ENCODE data around the gene TXLNB.

TXLNB gene

DNA sequence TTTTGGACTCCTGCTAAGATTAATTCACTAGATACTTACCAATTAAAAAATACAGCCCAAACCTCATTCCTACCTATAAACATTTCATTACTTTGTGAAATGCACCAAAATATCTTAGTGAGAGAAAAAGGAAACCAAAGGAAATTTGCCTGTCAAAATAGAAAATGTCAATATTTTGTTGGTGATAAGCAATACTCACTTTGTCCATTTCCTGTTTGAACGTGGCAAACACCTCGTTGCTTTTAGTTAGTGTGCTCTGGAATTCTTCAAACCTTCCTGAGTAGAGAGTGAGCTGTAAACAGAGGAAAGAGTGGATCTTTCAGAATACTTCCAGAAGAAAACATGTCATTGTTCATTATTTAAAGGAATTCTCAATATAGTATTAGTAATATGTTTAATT lies 44.2 kb downstream of the TXLNB start:
- no peak overlapping the region for H2BK5ac ChIP-seq (ENCODE audit: low read depth, low read length, poor library complexity, severe bottlenecking)
- no peaks in the 10 kb centered on the region for H3K27me3 ChIP-seq (ENCODE audit: control insufficient read depth in 1 of 2, insufficient read depth in 1 of 2, low read length in 2 of 2)
- H2BK120ac ChIP-seq (ENCODE audit: low read depth, low read length): no peak overlapping the region
- no peak overlapping the region for H3K4ac ChIP-seq (ENCODE audit: low read depth in 1 of 2, low read length in 2 of 2)
- no peak overlapping the region for H3K18ac ChIP-seq (ENCODE audit: low read depth in 1 of 2, low read length in 2 of 2)
- H3K36me3 ChIP-seq (ENCODE audit: control insufficient read depth in 1 of 2, insufficient read depth in 2 of 2, low read depth in 1 of 2, low read length in 2 of 2): no peaks in the 10 kb centered on the region
- no peak for DNase-seq
- no peak overlapping the region for H2BK12ac ChIP-seq (ENCODE audit: low read length in 2 of 2)
- H3K27ac ChIP-seq (ENCODE audit: low read length, poor library complexity, severe bottlenecking): no peak overlapping the region
- H4K8ac ChIP-seq (ENCODE audit: low read length): no peak overlapping the region
- no peaks in the 10 kb centered on the region for H3K79me1 ChIP-seq (replicated peaks; ENCODE audit: low read length, poor library complexity, severe bottlenecking)
- WGBS: 0% methylated on average over 2 of the region's 2 CpGs
- no peak overlapping the region for H2AK5ac ChIP-seq (ENCODE audit: low read length, severe bottlenecking)
- no peak overlapping the region for H3K9ac ChIP-seq (ENCODE audit: low read length)
- no peak overlapping the region for H2BK15ac ChIP-seq (ENCODE audit: low read depth, poor library complexity, severe bottlenecking)
- H3K23ac ChIP-seq (ENCODE audit: low read length in 2 of 2): no peak overlapping the region
- no peak overlapping the region for H3K4me3 ChIP-seq (ENCODE audit: insufficient read depth in 1 of 2, low read depth in 1 of 2, low read length in 2 of 2)
- no peaks in the 10 kb centered on the region for H3K9me3 ChIP-seq (ENCODE audit: control insufficient read depth, low read length)
- no peak overlapping the region for H3K14ac ChIP-seq (ENCODE audit: low read length in 2 of 2)
- H4K91ac ChIP-seq (ENCODE audit: low read length): no peak overlapping the region
- no peaks in the 10 kb centered on the region for H3K4me1 ChIP-seq (ENCODE audit: control insufficient read depth, insufficient read depth, low read depth, low read length)
- H3K4me2 ChIP-seq (ENCODE audit: low read length, poor library complexity, severe bottlenecking): no peak overlapping the region
- no peak overlapping the region for H2AFZ ChIP-seq (ENCODE audit: low read depth, low read length)

DNA sequence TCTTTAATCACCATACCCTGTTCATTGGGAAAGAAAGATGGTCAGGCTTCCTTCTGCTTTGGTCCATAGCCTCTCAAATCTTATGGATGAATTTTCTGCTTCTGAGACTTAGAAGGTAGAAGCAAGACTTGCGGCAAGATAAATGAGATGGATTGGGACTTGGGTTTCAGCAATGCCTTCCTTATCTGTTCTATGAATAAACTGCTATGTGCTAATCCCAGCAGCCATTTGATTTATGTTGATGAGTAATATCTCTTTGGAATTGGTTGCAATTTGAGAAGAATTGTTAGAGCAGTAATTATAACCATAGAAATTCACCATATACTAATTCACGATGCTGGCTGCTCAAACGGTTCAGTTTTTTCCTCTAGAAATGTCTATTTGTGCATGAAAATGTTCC lies 48.3 kb downstream of the TXLNB start:
- no peaks in the 10 kb centered on the region for H3K4me1 ChIP-seq (ENCODE audit: control insufficient read depth, insufficient read depth, low read depth, low read length)
- no peak overlapping the region for H2BK15ac ChIP-seq (ENCODE audit: low read depth, poor library complexity, severe bottlenecking)
- no peaks in the 10 kb centered on the region for H3K79me1 ChIP-seq (replicated peaks; ENCODE audit: low read length, poor library complexity, severe bottlenecking)
- no peak overlapping the region for H3K27ac ChIP-seq (ENCODE audit: low read length, poor library complexity, severe bottlenecking)
- no peak overlapping the region for H3K14ac ChIP-seq (ENCODE audit: low read length in 2 of 2)
- 94% methylated on average over 3 of the region's 3 CpGs for WGBS
- H3K9me3 ChIP-seq (ENCODE audit: control insufficient read depth, low read length): no peaks in the 10 kb centered on the region
- H3K23ac ChIP-seq (ENCODE audit: low read length in 2 of 2): no peak overlapping the region
- peak overlapping the region in 1 of 2 experiments; percentile 52 for H3K18ac ChIP-seq (ENCODE audit: low read depth in 1 of 2, low read length in 2 of 2)
- no peaks in the 10 kb centered on the region for H3K27me3 ChIP-seq (ENCODE audit: control insufficient read depth in 1 of 2, insufficient read depth in 1 of 2, low read length in 2 of 2)
- H2BK5ac ChIP-seq (ENCODE audit: low read depth, low read length, poor library complexity, severe bottlenecking): no peak overlapping the region
- no peaks in the 10 kb centered on the region for H3K36me3 ChIP-seq (ENCODE audit: control insufficient read depth in 1 of 2, insufficient read depth in 2 of 2, low read depth in 1 of 2, low read length in 2 of 2)
- no peak overlapping the region for H2BK12ac ChIP-seq (ENCODE audit: low read length in 2 of 2)
- H4K91ac ChIP-seq (ENCODE audit: low read length): no peak overlapping the region
- no peak overlapping the region for H3K9ac ChIP-seq (ENCODE audit: low read length)
- no peak overlapping the region for H3K4me2 ChIP-seq (ENCODE audit: low read length, poor library complexity, severe bottlenecking)
- no peak overlapping the region for H2AFZ ChIP-seq (ENCODE audit: low read depth, low read length)
- H3K4me3 ChIP-seq (ENCODE audit: insufficient read depth in 1 of 2, low read depth in 1 of 2, low read length in 2 of 2): no peak overlapping the region
- H2BK120ac ChIP-seq (ENCODE audit: low read depth, low read length): no peak overlapping the region
- no peak overlapping the region for H4K8ac ChIP-seq (ENCODE audit: low read length)
- H3K4ac ChIP-seq (ENCODE audit: low read depth in 1 of 2, low read length in 2 of 2): no peak overlapping the region
- H2AK5ac ChIP-seq (ENCODE audit: low read length, severe bottlenecking): no peak overlapping the region
- peak; percentile 69 for DNase-seq

DNA sequence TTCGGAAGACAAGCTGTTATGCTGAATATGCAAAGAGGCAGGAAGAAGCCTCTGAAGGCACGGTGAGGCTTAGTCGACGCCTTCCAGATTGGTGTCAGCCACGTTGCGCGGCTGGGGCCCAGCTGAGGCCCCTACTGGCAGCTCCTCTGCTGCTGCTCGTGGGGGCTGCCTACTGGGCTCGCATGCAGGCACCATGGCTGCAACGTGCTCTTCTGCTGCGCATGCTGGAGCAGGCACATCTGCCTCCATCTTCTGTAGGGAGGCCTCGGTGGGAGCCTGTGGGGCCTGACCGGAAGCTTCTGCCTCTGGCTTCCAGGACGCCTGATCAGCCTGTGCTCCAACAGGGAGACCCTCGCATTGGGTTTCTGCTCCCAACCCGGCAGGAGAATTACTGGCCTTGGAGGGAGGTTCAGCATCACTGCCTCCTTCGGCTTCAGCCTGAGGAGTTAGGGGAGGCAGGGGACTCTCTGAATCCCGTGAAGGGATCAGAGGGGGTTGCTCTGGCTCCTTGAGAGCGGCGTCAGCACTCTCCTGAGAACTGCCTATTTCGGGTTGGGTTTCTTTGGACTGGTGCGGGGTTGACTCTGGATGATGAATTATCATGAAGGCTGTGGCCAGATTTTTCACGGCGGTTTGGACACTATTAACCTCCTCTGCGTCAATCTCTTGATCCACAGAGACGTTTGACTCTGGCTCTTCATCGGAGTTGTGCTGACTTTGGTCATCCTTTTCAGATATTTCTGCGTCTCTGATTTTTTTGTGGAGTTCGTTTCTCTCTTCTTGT lies 49.1 kb downstream of the TXLNB start:
- H2BK5ac ChIP-seq (ENCODE audit: low read depth, low read length, poor library complexity, severe bottlenecking): no peak overlapping the region
- H3K36me3 ChIP-seq (ENCODE audit: control insufficient read depth in 1 of 2, insufficient read depth in 2 of 2, low read depth in 1 of 2, low read length in 2 of 2): no peaks in the 10 kb centered on the region
- H2BK15ac ChIP-seq (ENCODE audit: low read depth, poor library complexity, severe bottlenecking): no peak overlapping the region
- H4K91ac ChIP-seq (ENCODE audit: low read length): peak overlapping the region; percentile 36
- H4K8ac ChIP-seq (ENCODE audit: low read length): peak overlapping the region; percentile 62
- H3K4me2 ChIP-seq (ENCODE audit: low read length, poor library complexity, severe bottlenecking): no peak overlapping the region
- no peak overlapping the region for H3K14ac ChIP-seq (ENCODE audit: low read length in 2 of 2)
- H2AK5ac ChIP-seq (ENCODE audit: low read length, severe bottlenecking): no peak overlapping the region
- no peak overlapping the region for H2AFZ ChIP-seq (ENCODE audit: low read depth, low read length)
- no peak overlapping the region for H2BK120ac ChIP-seq (ENCODE audit: low read depth, low read length)
- H3K4me1 ChIP-seq (ENCODE audit: control insufficient read depth, insufficient read depth, low read depth, low read length): no peaks in the 10 kb centered on the region
- H3K4me3 ChIP-seq (ENCODE audit: insufficient read depth in 1 of 2, low read depth in 1 of 2, low read length in 2 of 2): no peak overlapping the region
- no peak for DNase-seq
- H3K18ac ChIP-seq (ENCODE audit: low read depth in 1 of 2, low read length in 2 of 2): peak overlapping the region; percentile 26 to 95
- WGBS: 95% methylated on average over 29 of the region's 29 CpGs
- H3K9me3 ChIP-seq (ENCODE audit: control insufficient read depth, low read length): no peaks in the 10 kb centered on the region
- no peak overlapping the region for H3K9ac ChIP-seq (ENCODE audit: low read length)
- H3K4ac ChIP-seq (ENCODE audit: low read depth in 1 of 2, low read length in 2 of 2): peak overlapping the region; percentile 15 to 32
- H2BK12ac ChIP-seq (ENCODE audit: low read length in 2 of 2): peak overlapping the region; percentile 49 to 79
- H3K23ac ChIP-seq (ENCODE audit: low read length in 2 of 2): no peak overlapping the region
- no peaks in the 10 kb centered on the region for H3K27me3 ChIP-seq (ENCODE audit: control insufficient read depth in 1 of 2, insufficient read depth in 1 of 2, low read length in 2 of 2)
- H3K27ac ChIP-seq (ENCODE audit: low read length, poor library complexity, severe bottlenecking): no peak overlapping the region
- H3K79me1 ChIP-seq (replicated peaks; ENCODE audit: low read length, poor library complexity, severe bottlenecking): no peaks in the 10 kb centered on the region

DNA sequence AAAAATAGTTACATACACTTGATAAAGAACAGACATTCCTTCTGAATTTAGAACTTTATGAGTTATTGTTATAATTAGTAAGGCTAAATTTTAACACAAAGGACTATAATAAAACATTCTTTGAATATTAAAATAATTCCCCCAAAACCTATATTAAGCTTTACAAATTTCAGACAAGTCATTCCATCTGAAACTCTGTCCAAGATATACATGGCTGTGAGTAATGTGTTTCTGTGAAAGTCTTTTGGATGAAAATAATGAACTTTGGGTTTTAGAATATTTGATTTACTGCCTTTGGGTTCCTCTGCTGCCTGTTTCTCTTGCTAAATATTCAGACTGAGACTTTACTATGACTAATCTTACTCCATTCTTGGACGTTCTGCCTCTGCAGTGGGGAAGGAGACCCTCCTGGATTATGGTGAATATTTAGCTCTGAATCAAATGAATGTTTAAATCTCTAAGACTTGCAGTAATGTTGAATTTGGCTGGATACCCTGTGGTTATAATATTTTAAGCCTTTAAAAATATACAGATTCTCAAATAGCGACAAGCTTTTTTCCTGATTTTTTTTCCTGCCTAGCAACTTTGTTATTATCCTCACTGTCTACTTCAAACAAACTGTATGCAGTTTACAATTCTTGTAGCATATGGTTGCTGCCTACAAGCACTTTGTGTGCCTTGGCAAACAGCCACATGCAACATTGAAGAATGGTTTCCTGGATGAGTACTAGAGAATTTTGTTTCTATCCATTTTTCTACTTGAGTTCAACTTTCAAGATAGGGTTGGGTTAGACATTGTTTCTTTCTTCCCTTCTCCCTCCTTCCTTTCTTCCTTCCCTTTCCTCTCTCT lies 51.4 kb downstream of the TXLNB start:
- Histone ChIP-seq H2BK15ac (ENCODE audit: low read depth, poor library complexity, severe bottlenecking) (no peak overlapping the region), H4K8ac (ENCODE audit: low read length) (no peak overlapping the region)
- 38% methylated on average over 2 of the region's 2 CpGs for WGBS

More for the DNA sequence above, 51.4 kb downstream of the TXLNB start:
- no peaks in the 10 kb centered on the region for H3K27me3 ChIP-seq (ENCODE audit: control insufficient read depth in 1 of 2, insufficient read depth in 1 of 2, low read length in 2 of 2)
- no peak overlapping the region for H2AFZ ChIP-seq (ENCODE audit: low read depth, low read length)
- no peak overlapping the region for H3K18ac ChIP-seq (ENCODE audit: low read depth in 1 of 2, low read length in 2 of 2)
- no peak overlapping the region for H2BK12ac ChIP-seq (ENCODE audit: low read length in 2 of 2)
- no peak overlapping the region for H3K4me2 ChIP-seq (ENCODE audit: low read length, poor library complexity, severe bottlenecking)
- no peak overlapping the region for H3K4me3 ChIP-seq (ENCODE audit: insufficient read depth in 1 of 2, low read depth in 1 of 2, low read length in 2 of 2)
- H3K14ac ChIP-seq (ENCODE audit: low read length in 2 of 2): no peak overlapping the region
- H3K4me1 ChIP-seq (ENCODE audit: control insufficient read depth, insufficient read depth, low read depth, low read length): no peaks in the 10 kb centered on the region
- no peak overlapping the region for H3K27ac ChIP-seq (ENCODE audit: low read length, poor library complexity, severe bottlenecking)
- H4K91ac ChIP-seq (ENCODE audit: low read length): no peak overlapping the region
- peak overlapping the region; percentile 10 for H3K9ac ChIP-seq (ENCODE audit: low read length)
- H3K23ac ChIP-seq (ENCODE audit: low read length in 2 of 2): no peak overlapping the region
- no peak overlapping the region for H2AK5ac ChIP-seq (ENCODE audit: low read length, severe bottlenecking)
- H3K79me1 ChIP-seq (replicated peaks; ENCODE audit: low read length, poor library complexity, severe bottlenecking): no peaks in the 10 kb centered on the region
- no peak overlapping the region for H2BK120ac ChIP-seq (ENCODE audit: low read depth, low read length)
- no peaks in the 10 kb centered on the region for H3K36me3 ChIP-seq (ENCODE audit: control insufficient read depth in 1 of 2, insufficient read depth in 2 of 2, low read depth in 1 of 2, low read length in 2 of 2)
- DNase-seq: peak; percentile 85
- H3K9me3 ChIP-seq (ENCODE audit: control insufficient read depth, low read length): no peaks in the 10 kb centered on the region
- no peak overlapping the region for H2BK5ac ChIP-seq (ENCODE audit: low read depth, low read length, poor library complexity, severe bottlenecking)
- H3K4ac ChIP-seq (ENCODE audit: low read depth in 1 of 2, low read length in 2 of 2): no peak overlapping the region

Measured in mesenchymal stem cell (in vitro differentiated cells and primary cell).